OCI-LY1 (cell line): ENCODE measurements around the gene GJA10.

Experiments
- CTCF ChIP-seq: fragments of 200-600 bp; sonication (generic), shearing (Covaris generic); IDR thresholded peaks from 2 replicates; pipeline ENCODE4 v1.5.1; 2017; ENCODE audit warnings: mild to moderate bottlenecking, antibody characterized with exemption, low read length, moderate library complexity, mixed read lengths
- EZH2 ChIP-seq: fragments of 200-600 bp; sonication (generic), shearing (Covaris generic); IDR thresholded peaks from 2 replicates; pipeline ENCODE4 v1.8.0; 2017; ENCODE audit warnings: borderline replicate concordance, mixed run types, mild to moderate bottlenecking, antibody characterized with exemption, low read length, moderate library complexity, mixed read lengths

- TF ChIP-seq EZH2 = no peak
- no peak for TF ChIP-seq CTCF
Measured at GRCh38 chr6:89888871-89889270, 5.4 kb upstream of the GJA10 start.
